ENCODE measurements around the gene BCAS1. TPM values are rescaled to one million over a fixed set of nuclear protein-coding genes. Genes with fewer than 3 reads are reported as not detected.

Gene BCAS1
- total and polyA plus RNA-seq, 10 donors = 0.23 to 1.3 (median 0.55) TPM; not detected in 2

GRCh38 chr20:54108817-54109216 is 38.4 kb upstream of the BCAS1 start:
- Histone ChIP-seq H3K4me1 (no peaks in the 10 kb centered on the region), H3K4me3 (no peak overlapping the region), H3K36me3 (no peaks in the 10 kb centered on the region), H3K27ac (no peak overlapping the region), H3K27me3 (replicated peaks in 1 of 7) (peaks cover 0 to 6% (median 0%) of the 10 kb centered on the region in 7 donors), H3K9me3 (no peaks in the 10 kb centered on the region)
- TF ChIP-seq POLR2AphosphoS5 (IDR thresholded peaks at IDR 0.05) (no peak), CTCF (IDR thresholded peaks at IDR 0.05 in 8 of 11, conservative IDR thresholded peaks at IDR 0.05 in 3 of 11) (no peak), POLR2A (IDR thresholded peaks at IDR 0.05) (no peak)
- 72 to 86% (median 80%) methylated on average over 1 of the region's 1 CpG for WGBS, 5 donors
- DNase-seq = no peak
- intact Hi-C loops (cut with DNase I; ENCODE audit: low total_unique reads) = no loop called here

GRCh38 chr20:54108326-54108642 is 37.9 kb upstream of the BCAS1 start:
- Histone ChIP-seq H3K4me3 (no peak overlapping the region), H3K4me1 (peaks cover 0 to 3% (median 0%) of the 10 kb centered on the region in 6 donors), H3K27ac (no peak overlapping the region), H3K36me3 (no peaks in the 10 kb centered on the region), H3K9me3 (no peaks in the 10 kb centered on the region), H3K27me3 (replicated peaks in 1 of 7) (peaks cover 0 to 10% (median 0%) of the 10 kb centered on the region in 7 donors)
- intact Hi-C loops (cut with DNase I; ENCODE audit: low total_unique reads) = no loop called here
- no peak for DNase-seq
- TF ChIP-seq POLR2A (IDR thresholded peaks at IDR 0.05) (no peak), CTCF (IDR thresholded peaks at IDR 0.05 in 8 of 11, conservative IDR thresholded peaks at IDR 0.05 in 3 of 11) (no peak), POLR2AphosphoS5 (IDR thresholded peaks at IDR 0.05) (no peak)

- WGBS, 5 donors = 70 to 85% (median 81%) methylated on average over 7 of the region's 7 CpGs
- DNase-seq = no peak
- no peak overlapping the region for H3K27ac ChIP-seq
- H3K4me1 ChIP-seq = peaks cover 0 to 5% (median 0%) of the 10 kb centered on the region in 6 donors
- H3K9me3 ChIP-seq = no peaks in the 10 kb centered on the region
- intact Hi-C loops (cut with DNase I; ENCODE audit: low total_unique reads) = no loop called here
- no peak for TF ChIP-seq POLR2A (IDR thresholded peaks at IDR 0.05)
- no peak for TF ChIP-seq POLR2AphosphoS5 (IDR thresholded peaks at IDR 0.05)
- TF ChIP-seq CTCF (IDR thresholded peaks at IDR 0.05 in 8 of 11, conservative IDR thresholded peaks at IDR 0.05 in 3 of 11) = no peak
- H3K4me3 ChIP-seq = no peak overlapping the region
- H3K27me3 ChIP-seq (replicated peaks in 1 of 7) = peaks cover 0 to 10% (median 0%) of the 10 kb centered on the region in 7 donors
- H3K36me3 ChIP-seq = no peaks in the 10 kb centered on the region
These were observed 37.4 kb upstream of the BCAS1 start for GRCh38 chr20:54107600-54108325.

GRCh38 chr20:54107181-54107580 is 36.8 kb upstream of the BCAS1 start:
- no peaks in the 10 kb centered on the region for H3K36me3 ChIP-seq
- TF ChIP-seq POLR2A (IDR thresholded peaks at IDR 0.05) = no peak
- TF ChIP-seq POLR2AphosphoS5 (IDR thresholded peaks at IDR 0.05) = no peak
- TF ChIP-seq CTCF (IDR thresholded peaks at IDR 0.05 in 8 of 11, conservative IDR thresholded peaks at IDR 0.05 in 3 of 11) = no peak
- H3K4me3 ChIP-seq = no peak overlapping the region
- intact Hi-C loops (cut with DNase I; ENCODE audit: low total_unique reads) = no loop called here
- DNase-seq = no peak
- no peaks in the 10 kb centered on the region for H3K9me3 ChIP-seq
- peaks cover 0 to 10% (median 0%) of the 10 kb centered on the region in 7 donors for H3K27me3 ChIP-seq (replicated peaks in 1 of 7)
- no peak overlapping the region for H3K27ac ChIP-seq
- WGBS, 5 donors = 60 to 89% (median 87%) methylated on average over 2 of the region's 2 CpGs
- peaks cover 0 to 5% (median 0%) of the 10 kb centered on the region in 6 donors for H3K4me1 ChIP-seq
